Thoracic aorta (tissue), 2 donors: Measurements from ENCODE around the gene MRPS22. TPM values are rescaled to one million over a fixed set of nuclear protein-coding genes. Genes with fewer than 3 reads are reported as not detected.

Source experiments
- ATAC-seq: fragments of 150-250 bp; one replicate; pipeline ENCODE4 v1.8.0; 2017; ENCODE audit warnings: low read depth; ENCODE audit not compliant: insufficient number of reproducible peaks, low FRiP score
- DNase-seq: peaks from one replicate; pipeline ENCODE4 v3.0.0-alpha.2; 2020; ENCODE audit warnings: low spot score
- H3K27ac ChIP-seq, 2 donors: fragments of 200-600 bp; sonication (generic); 1 replicate in 1 of 2; 2 replicates in 1 of 2; pipeline ENCODE4 v1.5.1; 2016; ENCODE audit warnings: mild to moderate bottlenecking in 2 of 2, moderate library complexity in 2 of 2
- H3K27me3 ChIP-seq: fragments of 200-600 bp; sonication (generic); replicated peaks from 2 replicates; pipeline ENCODE4 v1.6.0; 2016; ENCODE audit warnings: mild to moderate bottlenecking; ENCODE audit not compliant: insufficient read depth
- H3K36me3 ChIP-seq: fragments of 200-600 bp; sonication (generic); one replicate; pipeline ENCODE4 v1.5.1; 2016
- H3K4me1 ChIP-seq, 2 donors: fragments of 200-600 bp; sonication (generic); 1 replicate in 1 of 2; 2 replicates in 1 of 2; pipeline versions ENCODE4 v1.5.1 to v1.6.0; 2016; ENCODE audit warnings: low read depth in 2 of 2, mild to moderate bottlenecking in 1 of 2; ENCODE audit not compliant: control insufficient read depth in 1 of 2
- H3K4me3 ChIP-seq: fragments of 200-600 bp; sonication (generic); 2 replicates; pipeline ENCODE4 v1.5.1; 2016; ENCODE audit warnings: mild to moderate bottlenecking
- H3K9me3 ChIP-seq: fragments of 200-600 bp; sonication (generic); 2 replicates; pipeline ENCODE4 v1.5.1; 2016
- CTCF ChIP-seq: fragments of 200-600 bp; sonication (generic); IDR thresholded peaks from one replicate; pipeline ENCODE4 v1.5.1; 2019; ENCODE audit warnings: antibody characterized with exemption
- total RNA-seq, 2 donors: library from RNA; depleted of rRNA; stranded (reverse); fragments of >200 nt; gene quantifications; one replicate each; pipeline versions ENCODE4 v1.1.0 to v1.2.3, GENCODE V29; 2016

The MRPS22 gene
- total RNA-seq, 2 donors from 2014 or later: 21.3 to 32.2 TPM

GRCh38 chr3:139310474-139310933 is 33.3 kb upstream of the MRPS22 start:
- H3K27ac ChIP-seq: no peak overlapping the region
- no peaks in the 10 kb centered on the region for H3K9me3 ChIP-seq
- H3K36me3 ChIP-seq: no peaks in the 10 kb centered on the region
- DNase-seq (no peak), ATAC-seq (no peak)
- H3K4me3 ChIP-seq: no peak overlapping the region
- H3K27me3 ChIP-seq: no peaks in the 10 kb centered on the region
- H3K4me1 ChIP-seq: no peaks in the 10 kb centered on the region
- no peak for TF ChIP-seq CTCF

- no peak for ATAC-seq
- H3K9me3 ChIP-seq: no peaks in the 10 kb centered on the region
- no peak for TF ChIP-seq CTCF
Observed at GRCh38 chr3:139311557-139311956, 32.3 kb upstream of the MRPS22 start.

GRCh38 chr3:139312416-139312815 is 31.4 kb upstream of the MRPS22 start:
- TF ChIP-seq CTCF: no peak
- no peak for ATAC-seq
- Histone ChIP-seq H3K4me3 (no peak overlapping the region), H3K4me1 (no peaks in the 10 kb centered on the region), H3K27me3 (no peaks in the 10 kb centered on the region), H3K36me3 (no peaks in the 10 kb centered on the region), H3K9me3 (no peaks in the 10 kb centered on the region), H3K27ac (no peak overlapping the region)
- DNase-seq: no peak

More at GRCh38 chr3:139311557-139311956, 32.3 kb upstream of the MRPS22 start:
- H3K27me3 ChIP-seq: no peaks in the 10 kb centered on the region
- H3K4me3 ChIP-seq: no peak overlapping the region
- H3K4me1 ChIP-seq: no peaks in the 10 kb centered on the region
- H3K36me3 ChIP-seq: no peaks in the 10 kb centered on the region
- no peak overlapping the region for H3K27ac ChIP-seq
- no peak for DNase-seq

- no peaks in the 10 kb centered on the region for H3K9me3 ChIP-seq
- no peaks in the 10 kb centered on the region for H3K27me3 ChIP-seq
- no peak for TF ChIP-seq CTCF
- no peak overlapping the region for H3K27ac ChIP-seq
- no peak overlapping the region for H3K4me3 ChIP-seq
- H3K36me3 ChIP-seq: no peaks in the 10 kb centered on the region
- DNase-seq (no peak), ATAC-seq (no peak)
- no peaks in the 10 kb centered on the region for H3K4me1 ChIP-seq
Observed at GRCh38 chr3:139312959-139313358, 30.9 kb upstream of the MRPS22 start.

- Histone ChIP-seq H3K27ac (no peak overlapping the region), H3K4me3 (no peak overlapping the region), H3K36me3 (no peaks in the 10 kb centered on the region), H3K4me1 (no peaks in the 10 kb centered on the region), H3K9me3 (no peaks in the 10 kb centered on the region), H3K27me3 (no peaks in the 10 kb centered on the region)
- ATAC-seq: no peak
- no peak for TF ChIP-seq CTCF
- DNase-seq: no peak
Observed at GRCh38 chr3:139313921-139314320, 29.9 kb upstream of the MRPS22 start.
